K562 (cell line): ENCODE data around the gene KIT. TPM values are rescaled to one million over a fixed set of nuclear protein-coding genes. Genes with fewer than 3 reads are reported as not detected.

Source experiments
- HSF4 ChIP-seq: fragments of 250-450 bp; sonication (Bioruptor Pico); IDR thresholded peaks from 2 replicates; pipeline ENCODE4 v2.1.2; 2022; ENCODE audit warnings: mild to moderate bottlenecking, moderate library complexity, borderline replicate concordance
- NONO ChIP-seq, 2 experiments: fragments of 200-400 bp in 1 of 2; fragments of 450-650 bp in 1 of 2; formaldehyde crosslinking in 1 of 2; IDR thresholded peaks; 2 replicates each; pipeline ENCODE4 v1.6.1; 2017; ENCODE audit warnings: low read depth in 2 of 2, mild to moderate bottlenecking in 2 of 2, moderate library complexity in 2 of 2, low read length in 1 of 2
- TRIM24 ChIP-seq, 2 experiments: fragments of 450-650 bp; IDR thresholded peaks; 2 replicates each; pipeline ENCODE4 v1.6.1; 2016
- polyA plus RNA-seq, 8 experiments: library from polyadenylated mRNA; depleted of rRNA in 4 of 8; stranded (reverse) in 5 of 8; unstranded in 3 of 8; fragments of >200 nt; fragmentation: Nextera tagmentation in 2 of 8; fragmentation: Illumina TruSeq in 1 of 8; extraction: Ambion mirVana in 2 of 8; extraction: Trizol in 1 of 8; gene quantifications; 2 replicates each; pipeline versions ENCODE4 v1.2.1 to v1.2.3, GENCODE V29; 2011 to 2014; ENCODE audit warnings: inconsistent platforms in 1 of 8, missing spikeins in 1 of 8
- total RNA-seq, 7 experiments: library from RNA; depleted of rRNA in 6 of 7; stranded (reverse); fragments of >200 nt in 6 of 7; fragmentation: Illumina TruSeq in 2 of 7; extraction: Trizol in 2 of 7; gene quantifications; 2 replicates each; pipeline versions ENCODE4 v1.2.1 to v1.2.3, GENCODE V29; 2011 to 2021; ENCODE audit warnings: low replicate concordance in 1 of 7
- TF ChIP-seq, protein P1 (sequence below), 2 experiments: fragments of 450-650 bp; IDR thresholded peaks; 2 replicates each; pipeline ENCODE4 v1.6.1; 2016; ENCODE audit warnings: mild to moderate bottlenecking in 2 of 2, borderline replicate concordance in 1 of 2, low read depth in 1 of 2, moderate library complexity in 1 of 2

The KIT gene
- total and polyA plus RNA-seq, 9 of the 15 experiments (the other 6 are each of a cell fraction or from before 2014, with no cell fraction given) = 0.27 to 5.6 (median 0.57) TPM

DNA sequence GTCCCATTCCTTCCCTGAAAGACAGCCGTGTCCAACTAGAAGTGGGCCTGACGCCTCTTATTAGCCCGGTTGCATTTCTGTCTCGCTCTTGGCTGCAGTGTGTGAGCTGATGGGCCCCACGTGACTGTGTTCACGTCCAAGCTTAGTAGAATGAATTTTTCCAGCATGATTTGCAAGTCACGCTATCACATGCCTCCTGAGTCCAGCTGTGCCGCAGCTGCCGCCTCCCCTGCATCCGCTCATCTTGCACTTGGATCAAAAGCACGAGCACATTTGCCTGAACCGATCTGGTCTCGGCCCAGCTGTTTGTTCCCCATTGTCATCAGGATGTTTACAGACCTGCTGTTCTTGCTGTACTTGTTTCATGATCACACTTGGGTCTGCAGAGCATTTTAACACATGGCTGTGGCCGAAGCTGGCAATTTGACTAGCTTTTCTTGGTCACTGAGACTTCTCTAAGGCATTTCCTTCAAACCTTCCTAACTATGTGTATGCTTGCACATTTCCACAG is 126.5 kb downstream of the KIT start (continued):
- TF ChIP-seq, protein P1, sequence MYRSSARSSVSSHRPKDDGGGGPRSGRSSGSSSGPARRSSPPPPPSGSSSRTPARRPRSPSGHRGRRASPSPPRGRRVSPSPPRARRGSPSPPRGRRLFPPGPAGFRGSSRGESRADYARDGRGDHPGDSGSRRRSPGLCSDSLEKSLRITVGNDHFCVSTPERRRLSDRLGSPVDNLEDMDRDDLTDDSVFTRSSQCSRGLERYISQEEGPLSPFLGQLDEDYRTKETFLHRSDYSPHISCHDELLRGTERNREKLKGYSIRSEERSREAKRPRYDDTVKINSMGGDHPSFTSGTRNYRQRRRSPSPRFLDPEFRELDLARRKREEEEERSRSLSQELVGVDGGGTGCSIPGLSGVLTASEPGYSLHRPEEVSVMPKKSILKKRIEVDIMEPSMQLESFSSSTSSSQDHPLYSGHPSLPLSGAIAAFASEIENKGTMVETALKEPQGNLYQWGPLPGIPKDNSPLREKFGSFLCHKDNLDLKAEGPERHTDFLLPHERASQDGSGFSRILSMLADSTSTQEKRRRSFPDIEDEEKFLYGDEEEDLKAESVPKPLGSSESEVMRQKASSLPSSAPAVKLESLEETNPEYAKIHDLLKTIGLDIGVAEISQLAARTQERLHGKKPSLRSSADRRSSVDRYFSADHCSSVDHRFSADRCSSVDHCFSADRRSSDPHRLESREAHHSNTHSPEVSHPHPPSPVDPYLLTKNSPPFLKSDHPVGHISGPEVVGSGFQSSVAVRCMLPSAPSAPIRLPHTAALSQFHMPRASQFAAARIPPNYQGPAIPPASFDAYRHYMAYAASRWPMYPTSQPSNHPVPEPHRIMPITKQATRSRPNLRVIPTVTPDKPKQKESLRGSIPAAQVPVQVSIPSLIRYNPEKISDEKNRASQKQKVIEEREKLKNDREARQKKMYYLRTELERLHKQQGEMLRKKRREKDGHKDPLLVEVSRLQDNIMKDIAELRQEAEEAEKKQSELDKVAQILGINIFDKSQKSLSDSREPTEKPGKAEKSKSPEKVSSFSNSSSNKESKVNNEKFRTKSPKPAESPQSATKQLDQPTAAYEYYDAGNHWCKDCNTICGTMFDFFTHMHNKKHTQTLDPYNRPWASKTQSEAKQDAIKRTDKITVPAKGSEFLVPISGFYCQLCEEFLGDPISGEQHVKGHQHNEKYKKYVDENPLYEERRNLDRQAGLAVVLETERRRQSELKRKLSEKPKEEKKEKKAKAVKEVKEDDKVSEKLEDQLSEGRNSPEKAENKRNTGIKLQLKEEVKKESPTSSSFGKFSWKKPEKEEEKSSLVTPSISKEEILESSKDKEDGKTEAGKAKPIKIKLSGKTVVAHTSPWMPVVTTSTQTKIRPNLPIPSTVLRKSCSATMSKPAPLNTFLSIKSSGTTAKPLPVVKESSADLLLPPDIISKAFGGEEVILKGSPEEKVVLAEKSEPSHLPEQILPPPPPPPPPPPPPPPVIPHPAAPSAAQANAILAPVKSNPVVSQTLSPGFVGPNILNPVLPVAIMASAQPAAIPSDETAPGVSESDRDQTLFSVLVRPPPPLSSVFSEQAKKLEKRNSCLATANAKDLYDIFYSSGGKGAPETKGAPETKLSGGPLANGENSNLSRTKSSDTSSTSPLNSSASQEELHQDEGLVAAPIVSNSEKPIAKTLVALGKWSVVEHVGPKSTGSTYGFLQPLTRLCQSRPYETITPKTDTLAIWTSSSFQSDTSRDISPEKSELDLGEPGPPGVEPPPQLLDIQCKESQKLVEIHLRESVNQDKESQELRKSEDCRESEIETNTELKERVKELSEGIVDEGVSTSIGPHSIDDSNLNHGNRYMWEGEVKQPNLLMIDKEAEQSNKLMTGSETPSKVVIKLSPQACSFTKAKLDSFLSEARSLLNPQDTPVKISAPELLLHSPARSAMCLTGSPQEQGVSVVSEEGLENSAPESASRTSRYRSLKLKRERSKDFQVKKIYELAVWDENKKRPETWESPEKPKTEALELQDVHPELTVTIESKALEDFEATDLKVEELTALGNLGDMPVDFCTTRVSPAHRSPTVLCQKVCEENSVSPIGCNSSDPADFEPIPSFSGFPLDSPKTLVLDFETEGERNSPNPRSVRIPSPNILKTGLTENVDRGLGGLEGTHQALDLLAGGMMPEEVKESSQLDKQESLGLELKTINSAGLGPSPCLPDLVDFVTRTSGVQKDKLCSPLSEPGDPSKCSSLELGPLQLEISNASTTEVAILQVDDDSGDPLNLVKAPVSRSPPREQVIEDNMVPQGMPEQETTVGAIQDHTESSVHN (IDR thresholded peaks at IDR 0.05; ENCODE audit: borderline replicate concordance in 1 of 2, low read depth in 1 of 2) = peak in 1 of 2 experiments; percentile 94; a peak in 2 of 4 replicates
- TF ChIP-seq TRIM24 (IDR thresholded peaks at IDR 0.05) (peak in 1 of 2 experiments; percentile 53; a peak in 1 of 4 replicates), HSF4 (CRISPR knock-in tag) (no peak), NONO (IDR thresholded peaks at IDR 0.05; ENCODE audit: low read depth in 2 of 2, low read length in 1 of 2) (no peak)
